Adrenal gland (tissue), 12 donors: ENCODE results near the gene RARB. TPM values are rescaled to one million over a fixed set of nuclear protein-coding genes. Genes with fewer than 3 reads are reported as not detected.

Experiments used
- DNase-seq, 7 donors: peaks; one replicate each; pipeline ENCODE4 v3.0.0-alpha.2; 2019 to 2020
- H3K27ac ChIP-seq, 5 donors: fragments of 200-600 bp; sonication (generic) in 4 of 5; 1 replicate in 3 of 5; 2 replicates in 2 of 5; pipeline versions ENCODE4 v1.5.1 to v1.8.0; 2016 to 2020; ENCODE audit warnings: mild to moderate bottlenecking in 1 of 5
- H3K27me3 ChIP-seq: fragments of 200-600 bp; 2 replicates; pipeline ENCODE4 v1.8.0; 2021
- H3K36me3 ChIP-seq, 2 donors: fragments of 200-600 bp; replicated peaks in 1 of 2; 1 replicate in 1 of 2; 2 replicates in 1 of 2; pipeline versions ENCODE4 v1.5.1 to v1.8.0; 2018 to 2022
- H3K4me1 ChIP-seq, 2 donors: fragments of 200-600 bp; replicated peaks in 1 of 2; 1 replicate in 1 of 2; 2 replicates in 1 of 2; pipeline versions ENCODE4 v1.5.1 to v1.8.0; 2018 to 2021
- H3K4me3 ChIP-seq, 4 donors: fragments of 200-600 bp; sonication (generic) in 3 of 4; one replicate each; pipeline ENCODE4 v1.5.1; 2016 to 2018
- H3K9me3 ChIP-seq, 3 donors: fragments of 200-600 bp; sonication (generic) in 1 of 3; replicated peaks in 1 of 3; 1 replicate in 2 of 3; 2 replicates in 1 of 3; pipeline versions ENCODE4 v1.5.1 to v1.8.0; 2016 to 2021
- CTCF ChIP-seq, 6 experiments: fragments of 450-650 bp in 4 of 6; fragments of 200-600 bp in 2 of 6; sonication (generic) in 1 of 6; IDR thresholded peaks; 1 replicate in 5 of 6; 2 replicates in 1 of 6; pipeline versions ENCODE4 v1.5.1 to v1.8.0; 2016 to 2021; ENCODE audit warnings: antibody characterized with exemption in 6 of 6, mild to moderate bottlenecking in 2 of 6, moderate library complexity in 1 of 6
- POLR2A ChIP-seq, 2 donors: fragments of 450-650 bp; IDR thresholded peaks; one replicate each; pipeline ENCODE4 v1.6.1; 2017; ENCODE audit warnings: antibody characterized with exemption in 2 of 2, mild to moderate bottlenecking in 2 of 2, moderate library complexity in 1 of 2
- WGBS, 4 donors: extraction: QIAGEN DNeasy Blood & Tissue Kit in 2 of 4; methylation state at CpG; one replicate each; pipeline versions ENCODE4 v1.1.5 to v1.1.7; 2013 to 2017; 5-methylcytosine and 5-hydroxymethylcytosine counted together
- intact Hi-C, 2 donors: fragments of 100-400 bp; cut with DNase I; formaldehyde crosslinking; loops; one replicate each; pipeline versions ENCODE4 v1.14.1 to v1.15.0; 2022 to 2023
- polyA plus RNA-seq, 3 donors: library from polyadenylated mRNA; stranded (reverse); fragments of 200-250 nt in 2 of 3; fragments of 350-450 nt in 1 of 3; fragmentation: Illumina TruSeq in 1 of 3; extraction: RNeasy Lipid Tissue Mini Kit (QIAGEN cat#74804) in 1 of 3; gene quantifications; one replicate each; pipeline ENCODE4 v1.2.3, GENCODE V29; 2013 to 2014
- total RNA-seq, 9 donors: library from RNA; depleted of rRNA in 4 of 9; stranded (reverse); fragments of >200 nt in 4 of 9; fragments of 120-200 nt in 1 of 9; fragmentation: NEBNext Ultra II Directional in 1 of 9; extraction: Animal tissue kit (Norgen Biotek cat#: 25700) in 1 of 9; gene quantifications; one replicate each; pipeline versions ENCODE4 v1.1.0 to v1.2.4, GENCODE V29; 2013 to 2023
- donor health status: healthy with polysubstance abuse.
- donor health status: Bipolar disorder and iron deficiency.
- donor health status: DM: yes; HTN: yes; CAD: no.
- donor health status: DM: no; HTN: no; CAD: no.
- donor health status: DM: no; HTN: no; CAD: no.
- donor health status: DM: yes; HTN: yes; CAD: no.

Gene RARB
- total and polyA plus RNA-seq, 12 donors, result 1.7 to 23.3 (median 9.7) TPM

- intact Hi-C loops, result no loop called here
- TF ChIP-seq POLR2A (IDR thresholded peaks at IDR 0.05), result no peak
- TF ChIP-seq CTCF (IDR thresholded peaks at IDR 0.05), result no peak
These were observed 135.5 kb downstream of the RARB start for GRCh38 chr3:25563601-25564000.

GRCh38 chr3:25564075-25564474 is 136.0 kb downstream of the RARB start:
- Histone ChIP-seq H3K27ac (no peak overlapping the region), H3K9me3 (no peaks in the 10 kb centered on the region), H3K4me1 (no peaks in the 10 kb centered on the region), H3K36me3 (no peaks in the 10 kb centered on the region), H3K27me3 (no peaks in the 10 kb centered on the region), H3K4me3 (no peak overlapping the region)
- TF ChIP-seq CTCF (IDR thresholded peaks at IDR 0.05) (no peak), POLR2A (IDR thresholded peaks at IDR 0.05) (no peak)
- 93 to 96% (median 95%) methylated on average over 4 of the region's 4 CpGs for WGBS, 4 donors
- intact Hi-C loops, result no loop called here
- peak in 1 of 7 donors; percentile 11 for DNase-seq

More at GRCh38 chr3:25563601-25564000, 135.5 kb downstream of the RARB start:
- DNase-seq, result no peak
- WGBS, 4 donors, result 63 to 78% (median 72%) methylated on average over 1 of the region's 1 CpG
- Histone ChIP-seq H3K36me3 (no peaks in the 10 kb centered on the region), H3K27me3 (no peaks in the 10 kb centered on the region), H3K4me3 (no peak overlapping the region), H3K27ac (no peak overlapping the region), H3K4me1 (no peaks in the 10 kb centered on the region), H3K9me3 (no peaks in the 10 kb centered on the region)

- intact Hi-C loops, result no loop called here
- no peak for DNase-seq
- 88 to 98% (median 91%) methylated on average over 5 to 7 of the region's 7 CpGs for WGBS, 4 donors
These were observed 137.7 kb downstream of the RARB start for GRCh38 chr3:25565807-25566206.

GRCh38 chr3:25566358-25566920 is 138.4 kb downstream of the RARB start:
- TF ChIP-seq POLR2A (IDR thresholded peaks at IDR 0.05), result no peak
- peaks cover 0 to 4% of the 10 kb centered on the region in 2 donors for H3K36me3 ChIP-seq
- 68 to 88% (median 82%) methylated on average over 5 of the region's 5 CpGs for WGBS, 4 donors
- H3K9me3 ChIP-seq, result no peaks in the 10 kb centered on the region
- no peak for DNase-seq
- no peak overlapping the region for H3K27ac ChIP-seq
- intact Hi-C loops, result no loop called here
- H3K4me1 ChIP-seq, result no peaks in the 10 kb centered on the region
- no peaks in the 10 kb centered on the region for H3K27me3 ChIP-seq
- no peak overlapping the region for H3K4me3 ChIP-seq

More at GRCh38 chr3:25565807-25566206, 137.7 kb downstream of the RARB start:
- Histone ChIP-seq H3K4me3 (no peak overlapping the region), H3K4me1 (no peaks in the 10 kb centered on the region), H3K9me3 (no peaks in the 10 kb centered on the region), H3K27ac (no peak overlapping the region), H3K36me3 (peaks cover 0 to under 1% of the 10 kb centered on the region in 2 donors), H3K27me3 (no peaks in the 10 kb centered on the region)
- TF ChIP-seq CTCF (IDR thresholded peaks at IDR 0.05) (no peak), POLR2A (IDR thresholded peaks at IDR 0.05) (no peak)

GRCh38 chr3:25567388-25567787 is 139.3 kb downstream of the RARB start:
- intact Hi-C loops, result no loop called here
- TF ChIP-seq POLR2A (IDR thresholded peaks at IDR 0.05) (no peak), CTCF (IDR thresholded peaks at IDR 0.05) (no peak)
- no peaks in the 10 kb centered on the region for H3K4me1 ChIP-seq
- no peak overlapping the region for H3K27ac ChIP-seq
- H3K4me3 ChIP-seq, result no peak overlapping the region
- H3K9me3 ChIP-seq, result no peaks in the 10 kb centered on the region
- no peaks in the 10 kb centered on the region for H3K27me3 ChIP-seq
- no peak for DNase-seq
- H3K36me3 ChIP-seq, result peaks cover 0 to 4% of the 10 kb centered on the region in 2 donors
- WGBS, 4 donors, result 80 to 91% (median 84%) methylated on average over 10 of the region's 10 CpGs
